HG02798 (cell line): ENCODE measurements around the gene DGAT2.
"Not testable (repeated sequence)": the region's sequence is repeated elsewhere in the genome, so short reads cannot be mapped to it uniquely, and the experiment has no call there.

Source experiments
- ATAC-seq: cut with Tn5 transposase; IDR thresholded peaks from one replicate; pipeline ENCODE4 v1.9.1; 2021; ENCODE audit warnings: mild to moderate bottlenecking; ENCODE audit not compliant: unreplicated experiment, poor library complexity

Gene DGAT2

GRCh38 chr11:75768112-75768908, at the start of gene DGAT2:
Gene DGAT2 (plus strand): TSS chr11:75768778. CDS start chr11:75768992, 214 bp downstream.
- ATAC-seq: peak; percentile 75

- ATAC-seq: no peak
Measured at GRCh38 chr11:75719340-75720239, 49.0 kb upstream of the DGAT2 start.

- no peak for ATAC-seq
Measured at GRCh38 chr11:75720639-75721038, 47.9 kb upstream of the DGAT2 start.

- ATAC-seq: no peak
Measured at GRCh38 chr11:75721852-75722668, 46.5 kb upstream of the DGAT2 start.

- ATAC-seq: no peak
Measured at GRCh38 chr11:75722669-75723042, 45.9 kb upstream of the DGAT2 start.

GRCh38 chr11:75725547-75726320, 42.8 kb upstream of the DGAT2 start:
- ATAC-seq: no peak

- no peak for ATAC-seq
Measured at GRCh38 chr11:75728992-75729391, 39.6 kb upstream of the DGAT2 start.

- ATAC-seq: no peak
Measured at GRCh38 chr11:75731095-75731494, 37.5 kb upstream of the DGAT2 start.

- no peak for ATAC-seq
Measured at GRCh38 chr11:75733071-75733430, 35.5 kb upstream of the DGAT2 start.

- ATAC-seq: no peak
Measured at GRCh38 chr11:75733431-75734107, 35.0 kb upstream of the DGAT2 start.

GRCh38 chr11:75734491-75735180, 33.9 kb upstream of the DGAT2 start:
- no peak for ATAC-seq

- no peak for ATAC-seq
Measured at GRCh38 chr11:75735181-75735845, 33.3 kb upstream of the DGAT2 start.

GRCh38 chr11:75737314-75737713, 31.3 kb upstream of the DGAT2 start:
- no peak for ATAC-seq

GRCh38 chr11:75740681-75741080, 27.9 kb upstream of the DGAT2 start:
- ATAC-seq: no peak

- not testable (repeated sequence) for ATAC-seq
Measured at GRCh38 chr11:75743159-75743558, 25.4 kb upstream of the DGAT2 start.

- no peak for ATAC-seq
Measured at GRCh38 chr11:75743711-75744563, 24.6 kb upstream of the DGAT2 start.

GRCh38 chr11:75745807-75746206, 22.8 kb upstream of the DGAT2 start:
- no peak for ATAC-seq
